Naive B cell (primary cell): ENCODE results near the gene RNF20. TPM values are rescaled to one million over a fixed set of nuclear protein-coding genes. Genes with fewer than 3 reads are reported as not detected.
"Not testable (repeated sequence)": the region's sequence is repeated elsewhere in the genome, so short reads cannot be mapped to it uniquely, and the experiment has no call there.

Experiments used
- ATAC-seq, 2 donors: fragments of 150-1000 bp; cut with Tn5 transposase; 2 replicates each; pipeline ENCODE4 v1.10.0; 2021; ENCODE audit warnings: low read depth in 2 of 2, mild to moderate bottlenecking in 2 of 2, moderate library complexity in 2 of 2
- DNase-seq: peaks from one replicate; pipeline ENCODE4 v3.0.0; 2022
- H3K27ac Mint-ChIP-seq, 6 donors: one replicate each; pipeline ENCODE4 v1.8.0; 2020 to 2022; ENCODE audit warnings: mild to moderate bottlenecking in 6 of 6, mixed read lengths in 6 of 6, moderate library complexity in 5 of 6, inconsistent platforms in 2 of 6
- H3K27me3 Mint-ChIP-seq, 3 donors: one replicate each; pipeline ENCODE4 v1.8.0; 2021 to 2022; ENCODE audit warnings: mixed read lengths in 3 of 3, mild to moderate bottlenecking in 1 of 3
- H3K36me3 Mint-ChIP-seq, 2 donors: one replicate each; pipeline ENCODE4 v1.8.0; 2020 to 2022; ENCODE audit warnings: mixed read lengths in 2 of 2, inconsistent platforms in 1 of 2, mild to moderate bottlenecking in 1 of 2
- H3K4me1 Mint-ChIP-seq, 3 donors: one replicate each; pipeline ENCODE4 v1.8.0; 2020 to 2022; ENCODE audit warnings: mixed read lengths in 3 of 3, inconsistent platforms in 1 of 3, mild to moderate bottlenecking in 1 of 3, moderate library complexity in 1 of 3
- H3K4me3 Mint-ChIP-seq, 8 donors: one replicate each; pipeline ENCODE4 v1.8.0; 2020 to 2022; ENCODE audit warnings: mild to moderate bottlenecking in 8 of 8, mixed read lengths in 8 of 8, moderate library complexity in 8 of 8, inconsistent platforms in 2 of 8
- H3K9me3 Mint-ChIP-seq, 7 donors: one replicate each; pipeline ENCODE4 v1.8.0; 2020 to 2022; ENCODE audit warnings: mixed read lengths in 7 of 7, mild to moderate bottlenecking in 5 of 7, inconsistent platforms in 2 of 7, moderate library complexity in 1 of 7
- polyA plus RNA-seq, 6 donors: library from polyadenylated mRNA; unstranded; fragments of 300-500 nt; fragmentation: Illumina TruSeq; gene quantifications; one replicate each; pipeline ENCODE4 v1.2.3, GENCODE V29; 2021; ENCODE audit warnings: low read depth in 6 of 6

RNF20 gene
- polyA plus RNA-seq, 6 donors from 2014 or later = 15.3 to 45.0 (median 41.1) TPM

DNA sequence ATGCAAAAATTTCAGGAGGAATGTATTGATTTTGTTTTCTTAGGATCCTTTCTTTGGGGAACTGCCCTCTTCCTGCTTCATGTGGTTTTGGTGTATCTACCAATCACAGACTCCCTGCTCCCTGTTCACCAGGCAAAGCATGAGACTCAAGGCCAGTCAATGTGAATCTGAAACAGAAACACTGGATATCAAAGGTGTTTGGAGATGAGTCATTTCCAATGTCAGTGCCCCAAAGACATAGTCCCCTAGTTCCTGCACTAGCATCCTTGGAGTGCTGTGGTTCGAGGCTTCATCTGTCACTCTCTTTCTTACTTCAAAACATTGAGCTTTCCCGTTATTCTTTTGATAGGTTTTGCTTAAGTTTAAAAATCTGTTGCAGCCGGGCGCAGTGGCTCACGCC lies 53.0 kb downstream of the RNF20 start:
- H3K27me3 Mint-ChIP-seq = peaks cover 14 to 19% (median 15%) of the 10 kb centered on the region in 3 donors
- no peak overlapping the region for H3K4me3 Mint-ChIP-seq
- H3K27ac Mint-ChIP-seq = no peak overlapping the region
- peaks cover 0 to 6% (median 0%) of the 10 kb centered on the region in 7 donors for H3K9me3 Mint-ChIP-seq
- DNase-seq = no peak
- ATAC-seq = no peak
- H3K36me3 Mint-ChIP-seq = no peaks in the 10 kb centered on the region
- no peaks in the 10 kb centered on the region for H3K4me1 Mint-ChIP-seq

DNA sequence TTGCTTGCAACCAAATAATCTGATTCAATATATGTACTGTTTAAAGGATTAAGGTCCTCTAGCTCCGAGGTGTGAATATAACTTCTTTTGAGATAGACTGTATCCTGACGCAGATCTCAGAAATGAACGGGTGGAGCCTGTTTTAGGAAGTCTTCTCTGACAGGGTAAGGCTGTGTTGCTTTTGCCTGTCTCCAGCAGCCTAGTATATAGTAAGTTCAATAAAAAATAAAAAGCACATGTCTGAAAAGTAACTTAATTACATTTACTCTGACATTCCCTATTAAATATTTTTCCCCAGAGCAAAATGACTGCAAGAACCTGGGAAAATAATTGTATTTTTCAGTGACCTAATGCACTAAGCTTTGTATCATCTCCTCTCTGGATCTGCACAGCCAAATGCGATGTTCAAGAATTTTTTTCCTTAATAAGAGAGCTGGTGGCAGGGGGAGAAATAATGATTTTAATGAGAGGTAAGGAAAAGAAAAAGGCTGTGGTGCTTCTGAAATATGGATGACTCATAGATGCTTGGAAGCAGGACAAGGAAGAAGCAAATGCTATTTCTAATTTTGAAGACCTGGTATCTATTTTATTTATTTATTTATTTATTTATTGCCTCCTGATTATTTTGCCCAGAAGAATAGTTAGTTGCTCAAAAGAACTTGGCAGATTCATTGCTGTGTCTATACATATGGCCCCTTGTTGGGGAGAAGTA lies 53.8 kb downstream of the RNF20 start:
- no peak overlapping the region for H3K4me3 Mint-ChIP-seq
- H3K4me1 Mint-ChIP-seq = no peaks in the 10 kb centered on the region
- H3K9me3 Mint-ChIP-seq = peaks cover 0 to 6% (median 0%) of the 10 kb centered on the region in 7 donors
- DNase-seq = no peak
- H3K36me3 Mint-ChIP-seq = no peaks in the 10 kb centered on the region
- peaks cover 12 to 26% (median 21%) of the 10 kb centered on the region in 3 donors for H3K27me3 Mint-ChIP-seq
- no peak for ATAC-seq
- H3K27ac Mint-ChIP-seq = no peak overlapping the region

GRCh38 chr9:101590074-101590473 lies 56.4 kb downstream of the RNF20 start:
- H3K4me3 Mint-ChIP-seq, H3K9me3 Mint-ChIP-seq, ATAC-seq, H3K36me3 Mint-ChIP-seq, DNase-seq, H3K27ac Mint-ChIP-seq, H3K4me1 Mint-ChIP-seq: not testable (repeated sequence)
- peaks cover 14 to 25% (median 23%) of the 10 kb centered on the region in 3 donors for H3K27me3 Mint-ChIP-seq

- H3K4me1 Mint-ChIP-seq = no peaks in the 10 kb centered on the region
- H3K4me3 Mint-ChIP-seq = no peak overlapping the region
- peaks cover 14 to 21% (median 18%) of the 10 kb centered on the region in 3 donors for H3K27me3 Mint-ChIP-seq
- no peak overlapping the region for H3K27ac Mint-ChIP-seq
- no peaks in the 10 kb centered on the region for H3K36me3 Mint-ChIP-seq
- ATAC-seq (no peak), DNase-seq (no peak)
- H3K9me3 Mint-ChIP-seq = peaks cover 0 to 3% (median 0%) of the 10 kb centered on the region in 7 donors
Measured at GRCh38 chr9:101590901-101591300, 57.2 kb downstream of the RNF20 start.

DNA sequence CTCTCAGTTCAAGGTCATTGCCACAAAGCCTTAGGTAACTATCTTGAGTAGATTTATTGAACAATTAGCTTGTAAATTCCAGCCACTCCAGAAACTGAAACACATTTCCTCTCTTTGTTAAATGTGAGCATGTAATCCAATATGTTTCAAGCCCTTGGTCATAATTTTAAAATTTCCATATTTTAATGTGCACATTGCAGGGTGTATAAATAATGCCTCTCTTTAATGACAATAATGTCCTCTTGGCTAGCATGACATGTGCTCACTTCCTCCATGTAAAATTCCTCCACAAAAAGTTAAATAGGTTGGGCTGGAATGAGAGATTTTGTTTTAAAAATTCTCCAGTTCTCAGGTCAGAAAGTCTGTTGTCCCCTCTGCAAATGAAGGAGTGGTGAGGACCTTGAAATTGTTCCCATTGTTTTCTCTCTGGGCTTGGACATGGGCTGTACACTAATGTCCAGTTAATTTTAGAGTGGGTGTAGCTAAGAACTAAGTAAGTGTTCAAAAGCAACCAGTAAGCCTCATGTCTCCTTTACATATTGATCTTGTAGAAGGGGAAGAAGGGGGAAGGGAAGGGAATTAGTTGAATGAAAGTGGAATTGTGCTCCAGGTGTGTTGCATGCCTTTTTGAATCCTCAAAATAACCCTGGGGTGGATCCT lies 58.3 kb downstream of the RNF20 start:
- peaks cover 0 to 2% (median 0%) of the 10 kb centered on the region in 7 donors for H3K9me3 Mint-ChIP-seq
- no peaks in the 10 kb centered on the region for H3K4me1 Mint-ChIP-seq
- no peaks in the 10 kb centered on the region for H3K36me3 Mint-ChIP-seq
- peaks cover 14 to 19% (median 18%) of the 10 kb centered on the region in 3 donors for H3K27me3 Mint-ChIP-seq
- no peak overlapping the region for H3K4me3 Mint-ChIP-seq
- no peak overlapping the region for H3K27ac Mint-ChIP-seq
- DNase-seq = no peak
- ATAC-seq = no peak

GRCh38 chr9:101592788-101593187 lies 59.1 kb downstream of the RNF20 start:
- DNase-seq (no peak), ATAC-seq (no peak)
- peaks cover 0 to 2% (median 0%) of the 10 kb centered on the region in 7 donors for H3K9me3 Mint-ChIP-seq
- H3K36me3 Mint-ChIP-seq = no peaks in the 10 kb centered on the region
- peaks cover 17 to 20% (median 19%) of the 10 kb centered on the region in 3 donors for H3K27me3 Mint-ChIP-seq
- no peaks in the 10 kb centered on the region for H3K4me1 Mint-ChIP-seq
- H3K4me3 Mint-ChIP-seq = no peak overlapping the region
- H3K27ac Mint-ChIP-seq = no peak overlapping the region

- peak overlapping the region in 1 of 6 donors; percentile 44 for H3K27ac Mint-ChIP-seq
Measured at GRCh38 chr9:101593345-101593744, 59.7 kb downstream of the RNF20 start.

GRCh38 chr9:101594796-101595195 lies 61.1 kb downstream of the RNF20 start, which contains the start of gene PPP3R2:
Gene PPP3R2, minus strand, starts transcription at chr9:101594969. Its CDS starts 48 bp downstream, at chr9:101594921.
- no peaks in the 10 kb centered on the region for H3K4me1 Mint-ChIP-seq
- peaks cover 0 to 2% (median 0%) of the 10 kb centered on the region in 7 donors for H3K9me3 Mint-ChIP-seq
- DNase-seq (no peak), ATAC-seq (no peak)
- H3K4me3 Mint-ChIP-seq = no peak within 1 kb of the TSS
- H3K27ac Mint-ChIP-seq = no peak within 1 kb of the TSS
- no peaks in the 10 kb centered on the region for H3K36me3 Mint-ChIP-seq
- H3K27me3 Mint-ChIP-seq = peaks cover 15 to 20% (median 19%) of the 10 kb centered on the region in 3 donors

More at GRCh38 chr9:101593345-101593744, 59.7 kb downstream of the RNF20 start:
- Mint-ChIP-seq H3K27me3 (peaks cover 15 to 20% (median 19%) of the 10 kb centered on the region in 3 donors), H3K4me3 (no peak overlapping the region), H3K4me1 (no peaks in the 10 kb centered on the region), H3K36me3 (no peaks in the 10 kb centered on the region), H3K9me3 (peaks cover 0 to 2% (median 0%) of the 10 kb centered on the region in 7 donors)
- DNase-seq = no peak
- no peak for ATAC-seq

DNA sequence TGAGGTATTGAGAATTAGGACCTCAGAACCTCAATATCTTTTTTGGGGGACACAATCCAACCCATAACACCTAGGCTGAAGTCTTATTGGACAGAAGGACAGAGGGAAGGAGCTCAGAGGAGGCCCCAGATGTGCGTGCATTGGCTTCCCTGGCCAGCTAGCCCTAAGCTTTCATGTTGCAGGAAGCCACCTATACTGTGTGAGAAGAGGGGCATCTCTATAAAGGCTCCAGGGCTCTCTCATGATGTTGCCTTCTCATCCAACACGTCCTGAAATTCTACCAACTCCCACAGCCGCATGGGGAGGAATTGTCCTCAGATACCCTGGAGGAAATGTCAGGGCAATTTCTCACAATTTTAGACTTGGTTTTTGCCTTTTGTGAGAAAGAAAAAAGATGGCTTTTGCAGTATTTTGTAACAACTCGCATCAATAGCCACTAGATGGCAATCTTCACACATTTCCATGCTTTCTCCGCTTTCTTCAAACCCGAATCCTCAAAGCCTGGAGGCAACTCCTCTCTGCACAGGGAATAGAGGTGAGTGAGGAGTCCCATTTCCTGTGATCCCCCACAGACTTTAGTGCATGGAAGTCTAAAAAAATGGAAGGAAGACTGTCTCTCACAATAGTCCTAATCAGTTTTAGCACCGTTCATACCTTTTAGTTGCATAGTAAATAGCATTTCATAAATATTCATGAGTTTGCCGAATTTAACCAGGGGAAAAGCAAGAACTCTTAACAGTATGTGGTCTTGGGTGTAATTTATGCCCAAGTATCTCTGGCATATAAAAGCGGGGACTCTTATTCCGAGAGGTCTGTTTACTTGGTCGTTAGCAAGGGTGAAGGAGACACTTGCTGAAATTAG lies 68.5 kb downstream of the RNF20 start:
- no peaks in the 10 kb centered on the region for H3K36me3 Mint-ChIP-seq
- DNase-seq (peak; percentile 12), ATAC-seq (no peak)
- H3K9me3 Mint-ChIP-seq = no peaks in the 10 kb centered on the region
- peaks cover 22 to 51% (median 26%) of the 10 kb centered on the region in 3 donors for H3K27me3 Mint-ChIP-seq
- H3K4me3 Mint-ChIP-seq = peak overlapping the region in 3 of 8 donors; percentile 17 to 75 (median 26)
- peak overlapping the region in 1 of 6 donors; percentile 51 for H3K27ac Mint-ChIP-seq
- peaks cover 0 to 4% (median 0%) of the 10 kb centered on the region in 3 donors for H3K4me1 Mint-ChIP-seq

DNA sequence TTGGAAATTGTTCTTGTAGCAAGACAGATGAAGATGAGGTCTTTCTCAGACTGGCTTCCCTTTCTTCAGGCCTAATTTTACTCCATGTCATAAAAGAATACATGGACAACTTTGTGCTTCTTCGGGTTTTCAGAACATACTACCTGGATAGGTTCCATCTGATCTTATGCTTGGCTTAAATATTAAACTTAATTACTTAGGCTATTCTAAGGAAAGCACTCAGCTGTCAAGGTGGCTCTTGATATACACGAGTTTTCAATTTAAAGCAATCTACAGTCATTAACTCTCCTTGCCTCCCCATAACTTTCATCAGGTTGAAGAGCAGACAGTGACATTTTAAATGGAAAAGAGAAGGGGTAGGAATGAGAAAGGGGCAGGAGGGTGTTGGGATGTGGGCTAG lies 70.6 kb downstream of the RNF20 start:
- H3K27ac Mint-ChIP-seq = no peak overlapping the region
- no peaks in the 10 kb centered on the region for H3K36me3 Mint-ChIP-seq
- ATAC-seq (no peak), DNase-seq (no peak)
- H3K9me3 Mint-ChIP-seq = no peaks in the 10 kb centered on the region
- H3K27me3 Mint-ChIP-seq = peaks cover 21 to 62% (median 34%) of the 10 kb centered on the region in 3 donors
- no peak overlapping the region for H3K4me3 Mint-ChIP-seq
- H3K4me1 Mint-ChIP-seq = peaks cover 0 to 4% (median 0%) of the 10 kb centered on the region in 3 donors

DNA sequence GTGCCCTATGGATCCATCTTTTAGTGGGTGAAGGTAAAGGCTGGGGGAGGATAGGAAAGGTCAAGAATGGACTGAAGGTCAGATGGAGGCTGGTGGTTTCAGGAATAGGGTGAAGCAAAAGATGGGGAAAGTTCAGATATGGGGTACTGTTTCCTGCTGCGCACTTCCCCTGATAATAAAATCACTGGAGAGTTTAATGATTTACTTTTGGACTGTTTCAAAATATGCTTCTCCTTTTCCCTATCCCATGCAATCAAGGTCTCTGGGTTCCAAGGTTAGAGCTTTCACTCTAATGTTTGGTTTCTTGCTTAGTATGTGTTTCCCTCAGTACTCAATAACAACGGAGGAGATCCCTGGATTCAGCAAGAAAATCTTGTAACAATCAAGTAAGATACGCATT lies 71.9 kb downstream of the RNF20 start:
- Mint-ChIP-seq H3K4me1 (peaks cover 0 to 4% (median 0%) of the 10 kb centered on the region in 3 donors), H3K27ac (no peak overlapping the region), H3K36me3 (no peaks in the 10 kb centered on the region), H3K9me3 (no peaks in the 10 kb centered on the region), H3K4me3 (no peak overlapping the region), H3K27me3 (peaks cover 14 to 55% (median 34%) of the 10 kb centered on the region in 3 donors)
- no peak for ATAC-seq
- no peak for DNase-seq
